Measurements from ENCODE around the gene CFAP77.

DNA sequence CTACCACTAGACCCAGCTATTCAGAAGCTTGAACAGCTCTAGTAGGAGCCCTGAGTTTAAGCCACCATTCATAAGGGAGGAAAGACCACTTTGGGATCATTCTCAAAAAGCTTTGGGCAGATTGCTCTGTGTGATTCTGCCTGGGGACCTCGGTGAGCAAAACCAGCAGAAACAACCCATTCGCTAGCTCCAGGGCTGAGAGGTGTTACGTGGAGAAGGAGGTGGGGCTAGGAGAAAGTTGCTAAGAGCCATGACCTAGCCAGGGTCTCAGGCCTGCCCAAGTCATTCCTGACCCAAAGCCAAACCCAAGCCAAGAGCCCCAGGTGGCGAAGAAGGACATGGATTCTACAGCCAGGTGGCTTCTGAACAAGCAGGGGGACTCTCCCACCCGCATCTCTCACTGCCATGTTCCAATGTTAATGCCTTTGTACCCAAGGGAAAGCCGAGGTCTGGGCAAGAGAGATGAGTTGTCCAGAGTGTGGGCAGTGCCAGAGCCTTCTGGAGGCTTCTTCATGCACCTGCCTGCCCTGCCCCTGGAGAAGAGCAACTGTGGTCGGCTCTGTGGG lies 168.4 kb downstream of the CFAP77 start:
- TF ChIP-seq, protein P1, sequence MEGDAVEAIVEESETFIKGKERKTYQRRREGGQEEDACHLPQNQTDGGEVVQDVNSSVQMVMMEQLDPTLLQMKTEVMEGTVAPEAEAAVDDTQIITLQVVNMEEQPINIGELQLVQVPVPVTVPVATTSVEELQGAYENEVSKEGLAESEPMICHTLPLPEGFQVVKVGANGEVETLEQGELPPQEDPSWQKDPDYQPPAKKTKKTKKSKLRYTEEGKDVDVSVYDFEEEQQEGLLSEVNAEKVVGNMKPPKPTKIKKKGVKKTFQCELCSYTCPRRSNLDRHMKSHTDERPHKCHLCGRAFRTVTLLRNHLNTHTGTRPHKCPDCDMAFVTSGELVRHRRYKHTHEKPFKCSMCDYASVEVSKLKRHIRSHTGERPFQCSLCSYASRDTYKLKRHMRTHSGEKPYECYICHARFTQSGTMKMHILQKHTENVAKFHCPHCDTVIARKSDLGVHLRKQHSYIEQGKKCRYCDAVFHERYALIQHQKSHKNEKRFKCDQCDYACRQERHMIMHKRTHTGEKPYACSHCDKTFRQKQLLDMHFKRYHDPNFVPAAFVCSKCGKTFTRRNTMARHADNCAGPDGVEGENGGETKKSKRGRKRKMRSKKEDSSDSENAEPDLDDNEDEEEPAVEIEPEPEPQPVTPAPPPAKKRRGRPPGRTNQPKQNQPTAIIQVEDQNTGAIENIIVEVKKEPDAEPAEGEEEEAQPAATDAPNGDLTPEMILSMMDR (IDR thresholded peaks at IDR 0.05) = no peak
- no peak for TF ChIP-seq ZFX (IDR thresholded peaks at IDR 0.05; ENCODE audit: borderline replicate concordance)

Measured in 22Rv1 (cell line).